RWPE1 (cell line): ENCODE results near the gene RTF1.

Source experiments
- CTCF ChIA-PET: fragments of 350-600 bp; sonication (Branson Sonifier 250); formaldehyde crosslinking; extraction: SDS; loops from one replicate; lab custom pipeline; 2021; lab: Yijun Ruan, JAX
- POLR2A ChIA-PET: fragments of 400-600 bp; formaldehyde crosslinking; extraction: SDS; loops from one replicate; lab custom pipeline; 2020; ENCODE audit warnings: antibody characterized with exemption; ENCODE audit not compliant: low non-redundant PET; lab: Yijun Ruan, JAX
- DNase-seq: peaks from one replicate; pipeline ENCODE4 v3.0.0; 2012; ENCODE audit warnings: low spot score
- H3K27ac ChIP-seq: fragments of 450-650 bp; 2 replicates; pipeline ENCODE4 v1.5.1; 2017
- CTCF ChIP-seq: fragments of 450-650 bp; conservative IDR thresholded peaks from 2 replicates; pipeline ENCODE4 v1.5.1; 2017; ENCODE audit warnings: low read depth, mild to moderate bottlenecking

The RTF1 gene

GRCh38 chr15:41493902-41494189, 77.0 kb downstream of the RTF1 start:
- TF ChIP-seq CTCF = no peak
- H3K27ac ChIP-seq = peak overlapping the region; percentile 82
- POLR2A ChIA-PET = interaction anchor here (1.5 kb wide), 1 partner anchor 50 kb away, joined by 4 read pairs; the partner anchor contains the start of gene RPAP1
- CTCF ChIA-PET = interaction anchor here (0.6 to 0.7 kb wide), 2 partner anchors 12 to 14 kb away, joined by 3 to 4 read pairs; no protein-coding TSS in a partner anchor
- DNase-seq = no peak

GRCh38 chr15:41494190-41494921, 77.5 kb downstream of the RTF1 start:
- ChIA-PET CTCF (interaction anchor here (0.6 to 0.7 kb wide), 3 partner anchors 13 to 546 kb away, joined by 3 to 4 read pairs (median 3); no protein-coding TSS in a partner anchor), POLR2A (interaction anchor here (1.5 kb wide), 1 partner anchor 50 kb away, joined by 4 read pairs; the partner anchor contains the start of gene RPAP1)
- peak; percentile 34 for DNase-seq
- H3K27ac ChIP-seq = no peak overlapping the region
- TF ChIP-seq CTCF = no peak

GRCh38 chr15:41494922-41495735, 78.2 kb downstream of the RTF1 start:
- no peak for DNase-seq
- TF ChIP-seq CTCF = no peak
- ChIA-PET CTCF (interaction anchor here (0.7 kb wide), 1 partner anchor 9 kb away, joined by 5 read pairs; no protein-coding TSS in a partner anchor), POLR2A (no interaction called here)
- no peak overlapping the region for H3K27ac ChIP-seq

GRCh38 chr15:41495736-41496599, 79.1 kb downstream of the RTF1 start:
- no peak overlapping the region for H3K27ac ChIP-seq
- ChIA-PET CTCF (interaction anchor here (0.7 kb wide), 1 partner anchor 8 kb away, joined by 5 read pairs; no protein-coding TSS in a partner anchor), POLR2A (no interaction called here)
- DNase-seq = no peak
- TF ChIP-seq CTCF = no peak

GRCh38 chr15:41498657-41499056, 81.8 kb downstream of the RTF1 start:
- TF ChIP-seq CTCF = no peak
- ChIA-PET POLR2A (no interaction called here), CTCF (interaction anchor here (0.9 to 1.1 kb wide), 2 partner anchors 33 to 99 kb away, joined by 4 to 5 read pairs; no protein-coding TSS in a partner anchor)
- no peak for DNase-seq
- H3K27ac ChIP-seq = no peak overlapping the region
